ENCODE data around the gene ENOX1. TPM values are rescaled to one million over a fixed set of nuclear protein-coding genes. Genes with fewer than 3 reads are reported as not detected.

ENOX1 gene
- total RNA-seq, 1 experiment from 2014 or later: 0.26 TPM

DNA sequence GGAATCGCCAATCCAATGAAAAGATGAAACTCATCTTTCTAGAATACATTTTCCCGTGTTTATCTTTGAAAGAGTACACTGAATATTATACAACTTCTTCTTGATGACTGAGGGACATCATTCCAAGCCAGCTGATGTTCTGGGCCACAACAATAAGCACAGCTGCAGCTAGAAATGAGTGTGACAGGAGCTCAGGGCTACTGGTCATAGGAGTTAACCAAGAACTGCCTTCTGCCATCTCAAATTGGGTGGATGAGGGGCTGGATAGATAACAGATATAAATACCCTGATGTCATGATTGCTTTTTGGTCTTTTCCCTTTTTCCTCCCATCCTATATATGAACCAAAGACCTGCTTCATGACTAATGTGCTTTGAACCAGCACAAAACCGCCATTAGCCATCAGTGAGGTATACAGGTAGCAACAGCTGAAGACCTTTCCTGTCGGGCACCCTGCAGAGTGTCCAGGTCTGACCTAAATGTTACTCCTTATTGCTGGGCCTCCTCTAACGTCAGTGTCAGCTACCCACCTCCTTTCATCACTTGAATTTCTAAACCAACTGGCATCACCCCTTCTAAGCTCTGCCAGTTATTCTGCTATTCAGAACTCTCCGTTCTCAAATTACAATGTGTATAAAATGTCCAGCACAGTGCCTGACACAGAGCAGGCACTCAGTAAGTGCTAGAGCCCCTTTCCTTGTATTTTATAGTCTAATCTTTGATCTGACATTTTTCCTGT, 178.2 kb downstream of the ENOX1 start:
- DNase-seq (ENCODE audit: low spot score): no peak
- Mint-ChIP-seq H3K9me3 (peaks cover 18% of the 10 kb centered on the region), H3K36me3 (peaks cover 15% of the 10 kb centered on the region), H3K27ac (no peak overlapping the region), H3K4me1 (no peaks in the 10 kb centered on the region), H3K27me3 (ENCODE audit: low read depth) (peaks cover 3% of the 10 kb centered on the region; the same call in 1 of the 2 replicates), H3K4me3 (no peak overlapping the region)
- TF ChIP-seq ATF2 (CRISPR knock-in tag; IDR thresholded peaks at IDR 0.05; ENCODE audit: borderline replicate concordance, low read depth) (no peak), ARID4B (CRISPR knock-in tag; IDR thresholded peaks at IDR 0.05; ENCODE audit: borderline replicate concordance) (no peak), IRF2 (CRISPR knock-in tag; IDR thresholded peaks at IDR 0.05; ENCODE audit: borderline replicate concordance, low read depth) (no peak), KAT7 (CRISPR knock-in tag; IDR thresholded peaks at IDR 0.05; ENCODE audit: borderline replicate concordance) (no peak)
- ChIA-PET CTCF (interaction anchor here (0.6 kb wide), 1 partner anchor 201 kb away, joined by 3 read pairs; no protein-coding TSS in a partner anchor), POLR2A (no interaction called here)
- no peak for ATAC-seq

DNA sequence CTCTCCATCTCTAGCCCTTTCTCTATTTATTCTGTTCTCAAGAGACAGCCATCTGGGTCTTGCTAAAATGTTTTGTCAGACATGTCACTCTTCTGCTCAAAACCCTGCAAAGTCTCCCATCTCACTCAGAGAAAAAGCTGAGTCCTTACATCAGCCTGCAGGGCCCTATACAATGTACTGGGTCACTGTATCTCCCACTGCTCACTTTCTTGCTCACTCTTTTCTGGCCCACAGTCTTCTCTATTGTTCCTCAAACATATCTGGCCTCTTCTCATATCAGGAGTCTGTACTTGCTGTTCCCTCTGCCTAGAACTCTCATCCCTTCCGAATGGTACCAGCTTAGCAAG, 189.2 kb downstream of the ENOX1 start:
- no peak overlapping the region for H3K4me3 Mint-ChIP-seq
- H3K27me3 Mint-ChIP-seq (ENCODE audit: low read depth): no peaks in the 10 kb centered on the region; the same call in 1 of the 2 replicates
- no peaks in the 10 kb centered on the region for H3K36me3 Mint-ChIP-seq
- CTCF ChIA-PET: no interaction called here
- DNase-seq (ENCODE audit: low spot score): no peak
- ATAC-seq: no peak
- POLR2A ChIA-PET: no interaction called here
- 0 out of 2 replicates have a peak, but pooled peaks cover 7% of the 10 kb centered on the region for H3K4me1 Mint-ChIP-seq
- H3K9me3 Mint-ChIP-seq: no peaks in the 10 kb centered on the region
- H3K27ac Mint-ChIP-seq: no peak overlapping the region
- TF ChIP-seq ZNF317 (CRISPR knock-in tag; IDR thresholded peaks at IDR 0.05; ENCODE audit: borderline replicate concordance, low read depth) (no peak), ATF2 (CRISPR knock-in tag; IDR thresholded peaks at IDR 0.05; ENCODE audit: borderline replicate concordance, low read depth) (no peak), CREM (CRISPR knock-in tag; IDR thresholded peaks at IDR 0.05) (no peak), OVOL2 (CRISPR knock-in tag; IDR thresholded peaks at IDR 0.05; ENCODE audit: borderline replicate concordance) (no peak), ZNF512 (CRISPR knock-in tag; IDR thresholded peaks at IDR 0.05; ENCODE audit: borderline replicate concordance) (no peak), TP53 (CRISPR knock-in tag; IDR thresholded peaks at IDR 0.05) (no peak), ZNF425 (CRISPR knock-in tag; conservative IDR thresholded peaks at IDR 0.05) (no peak), MLX (CRISPR knock-in tag; IDR thresholded peaks at IDR 0.05) (no peak), NFYB (CRISPR knock-in tag; conservative IDR thresholded peaks at IDR 0.05; ENCODE audit: low read depth) (no peak), MXD4 (CRISPR knock-in tag; IDR thresholded peaks at IDR 0.05; ENCODE audit: borderline replicate concordance) (no peak), E2F1 (CRISPR knock-in tag; IDR thresholded peaks at IDR 0.05) (no peak), KAT7 (CRISPR knock-in tag; IDR thresholded peaks at IDR 0.05; ENCODE audit: borderline replicate concordance) (no peak)
- TF ChIP-seq, protein P1, sequence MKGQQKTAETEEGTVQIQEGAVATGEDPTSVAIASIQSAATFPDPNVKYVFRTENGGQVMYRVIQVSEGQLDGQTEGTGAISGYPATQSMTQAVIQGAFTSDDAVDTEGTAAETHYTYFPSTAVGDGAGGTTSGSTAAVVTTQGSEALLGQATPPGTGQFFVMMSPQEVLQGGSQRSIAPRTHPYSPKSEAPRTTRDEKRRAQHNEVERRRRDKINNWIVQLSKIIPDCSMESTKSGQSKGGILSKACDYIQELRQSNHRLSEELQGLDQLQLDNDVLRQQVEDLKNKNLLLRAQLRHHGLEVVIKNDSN (CRISPR knock-in tag; IDR thresholded peaks at IDR 0.05): no peak
